ENCODE data around the gene BANK1. TPM values are rescaled to one million over a fixed set of nuclear protein-coding genes. Genes with fewer than 3 reads are reported as not detected.
A peak's percentile ranks its signal among the peaks of the same experiment; 100 is the strongest.

Gene BANK1
- polyA plus RNA-seq, 4 donors, result 0.27 to 3.0 (median 1.1) TPM

GRCh38 chr4:101793397-101793796 lies 2.9 kb downstream of the BANK1 start:
- Histone ChIP-seq H3K27ac (ENCODE audit: low read depth in 1 of 3, low read length in 2 of 3) (no peak overlapping the region), H3K27me3 (ENCODE audit: control insufficient read depth in 3 of 3, insufficient read depth in 3 of 3, low read length in 3 of 3) (peaks cover 0 to 9% (median 0%) of the 10 kb centered on the region in 3 donors), H3K4me1 (ENCODE audit: control insufficient read depth in 3 of 3, insufficient read depth in 2 of 3, low read depth in 1 of 3, low read length in 2 of 3) (peaks cover 0 to 4% (median 3%) of the 10 kb centered on the region in 3 donors), H3K36me3 (ENCODE audit: control insufficient read depth in 3 of 3, insufficient read depth in 2 of 3, low read depth in 1 of 3, low read length in 3 of 3) (no peaks in the 10 kb centered on the region), H3K4me3 (ENCODE audit: low read depth in 1 of 3, low read length in 3 of 3) (no peak overlapping the region), H3K9me3 (ENCODE audit: control insufficient read depth in 2 of 2, insufficient read depth in 1 of 2, low read depth in 1 of 2, low read length in 1 of 2) (no peaks in the 10 kb centered on the region)
- DNase-seq (no peak), FAIRE-seq (no peak)

- 76 to 96% (median 82%) methylated on average over 1 of the region's 1 CpG for WGBS, 3 donors
- DNase-seq, result no peak
- no peak for FAIRE-seq
- Histone ChIP-seq H3K27ac (ENCODE audit: low read depth in 1 of 3, low read length in 2 of 3) (no peak overlapping the region), H3K9me3 (ENCODE audit: control insufficient read depth in 2 of 2, insufficient read depth in 1 of 2, low read depth in 1 of 2, low read length in 1 of 2) (no peaks in the 10 kb centered on the region), H3K27me3 (ENCODE audit: control insufficient read depth in 3 of 3, insufficient read depth in 3 of 3, low read length in 3 of 3) (peaks cover 0 to 9% (median 0%) of the 10 kb centered on the region in 3 donors), H3K36me3 (ENCODE audit: control insufficient read depth in 3 of 3, insufficient read depth in 2 of 3, low read depth in 1 of 3, low read length in 3 of 3) (no peaks in the 10 kb centered on the region), H3K4me1 (ENCODE audit: control insufficient read depth in 3 of 3, insufficient read depth in 2 of 3, low read depth in 1 of 3, low read length in 2 of 3) (peaks cover 0 to 4% (median 3%) of the 10 kb centered on the region in 3 donors), H3K4me3 (ENCODE audit: low read depth in 1 of 3, low read length in 3 of 3) (no peak overlapping the region)
Observed at GRCh38 chr4:101794806-101795205, 4.3 kb downstream of the BANK1 start.

DNA sequence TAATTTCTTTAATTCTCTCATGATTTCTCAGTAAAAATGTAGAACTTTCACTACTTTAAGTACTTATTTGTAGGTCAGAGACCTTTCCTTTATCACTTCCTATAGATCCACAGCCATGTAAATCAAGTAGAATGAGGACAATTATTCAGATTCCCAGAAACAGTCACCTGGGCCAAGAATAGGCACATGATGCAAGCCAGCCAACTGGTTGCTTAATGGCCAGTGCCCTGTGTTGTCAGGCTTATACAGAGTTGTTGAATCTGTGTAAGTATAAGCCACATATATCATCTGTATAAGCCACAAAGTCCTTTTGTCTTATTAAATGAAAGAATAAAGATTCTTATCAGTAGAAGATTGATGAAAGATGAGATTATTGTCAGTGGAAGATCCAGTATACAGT lies 5.2 kb downstream of the BANK1 start:
- H3K9me3 ChIP-seq (ENCODE audit: control insufficient read depth in 2 of 2, insufficient read depth in 1 of 2, low read depth in 1 of 2, low read length in 1 of 2), result no peaks in the 10 kb centered on the region
- H3K4me1 ChIP-seq (ENCODE audit: control insufficient read depth in 3 of 3, insufficient read depth in 2 of 3, low read depth in 1 of 3, low read length in 2 of 3), result peaks cover 0 to 3% (median 0%) of the 10 kb centered on the region in 3 donors
- FAIRE-seq (no peak), DNase-seq (no peak)
- no peaks in the 10 kb centered on the region for H3K36me3 ChIP-seq (ENCODE audit: control insufficient read depth in 3 of 3, insufficient read depth in 2 of 3, low read depth in 1 of 3, low read length in 3 of 3)
- no peak overlapping the region for H3K4me3 ChIP-seq (ENCODE audit: low read depth in 1 of 3, low read length in 3 of 3)
- no peak overlapping the region for H3K27ac ChIP-seq (ENCODE audit: low read depth in 1 of 3, low read length in 2 of 3)
- H3K27me3 ChIP-seq (ENCODE audit: control insufficient read depth in 3 of 3, insufficient read depth in 3 of 3, low read length in 3 of 3), result peaks cover 0 to 5% (median 0%) of the 10 kb centered on the region in 3 donors

DNA sequence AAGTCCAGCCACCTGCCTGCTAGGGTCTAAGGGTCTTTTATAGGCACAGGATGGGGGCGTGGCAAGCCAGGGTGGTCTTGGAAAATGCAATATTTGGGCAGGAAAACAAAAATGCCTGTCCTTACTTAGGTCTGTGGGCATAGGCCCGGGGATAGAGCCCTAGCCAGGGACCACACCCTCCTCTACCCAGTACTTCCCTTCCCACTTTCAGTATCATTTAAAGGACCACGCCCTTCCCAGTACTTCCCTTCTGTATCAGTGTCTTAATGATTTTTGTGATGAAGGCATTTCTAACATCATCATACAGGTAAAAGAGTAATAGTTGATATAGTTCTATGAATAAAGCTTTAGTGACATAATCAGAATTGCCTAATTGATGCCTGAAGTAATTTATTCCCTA lies 11.4 kb downstream of the BANK1 start:
- peak in 1 of 2 donors; percentile 9 for DNase-seq

GRCh38 chr4:101806914-101807313 lies 16.4 kb downstream of the BANK1 start:
- H3K36me3 ChIP-seq (ENCODE audit: control insufficient read depth in 3 of 3, insufficient read depth in 2 of 3, low read depth in 1 of 3, low read length in 3 of 3), result no peaks in the 10 kb centered on the region
- no peaks in the 10 kb centered on the region for H3K9me3 ChIP-seq (ENCODE audit: control insufficient read depth in 2 of 2, insufficient read depth in 1 of 2, low read depth in 1 of 2, low read length in 1 of 2)
- DNase-seq (no peak), FAIRE-seq (no peak)
- H3K27ac ChIP-seq (ENCODE audit: low read depth in 1 of 3, low read length in 2 of 3), result no peak overlapping the region
- H3K4me1 ChIP-seq (ENCODE audit: control insufficient read depth in 3 of 3, insufficient read depth in 2 of 3, low read depth in 1 of 3, low read length in 2 of 3), result no peaks in the 10 kb centered on the region
- no peak overlapping the region for H3K4me3 ChIP-seq (ENCODE audit: low read depth in 1 of 3, low read length in 3 of 3)
- H3K27me3 ChIP-seq (ENCODE audit: control insufficient read depth in 3 of 3, insufficient read depth in 3 of 3, low read length in 3 of 3), result no peaks in the 10 kb centered on the region
- 20 to 51% (median 45%) methylated on average over 2 of the region's 2 CpGs for WGBS, 3 donors

More for the DNA sequence above, 11.4 kb downstream of the BANK1 start:
- Histone ChIP-seq H3K9me3 (ENCODE audit: control insufficient read depth in 2 of 2, insufficient read depth in 1 of 2, low read depth in 1 of 2, low read length in 1 of 2) (no peaks in the 10 kb centered on the region), H3K27me3 (ENCODE audit: control insufficient read depth in 3 of 3, insufficient read depth in 3 of 3, low read length in 3 of 3) (no peaks in the 10 kb centered on the region), H3K27ac (ENCODE audit: low read depth in 1 of 3, low read length in 2 of 3) (no peak overlapping the region), H3K4me1 (ENCODE audit: control insufficient read depth in 3 of 3, insufficient read depth in 2 of 3, low read depth in 1 of 3, low read length in 2 of 3) (no peaks in the 10 kb centered on the region), H3K4me3 (ENCODE audit: low read depth in 1 of 3, low read length in 3 of 3) (no peak overlapping the region), H3K36me3 (ENCODE audit: control insufficient read depth in 3 of 3, insufficient read depth in 2 of 3, low read depth in 1 of 3, low read length in 3 of 3) (no peaks in the 10 kb centered on the region)
- no peak for FAIRE-seq
- WGBS, 3 donors, result 57 to 62% (median 60%) methylated on average over 3 of the region's 3 CpGs

- whole genome bisulfite sequencing, 3 donors, result 6 to 44% (median 20%) methylated on average over 2 of the region's 2 CpGs
- no peak overlapping the region for H3K4me3 ChIP-seq (ENCODE audit: low read depth in 1 of 3, low read length in 3 of 3)
- H3K27ac ChIP-seq (ENCODE audit: low read depth in 1 of 3, low read length in 2 of 3), result no peak overlapping the region
Observed at GRCh38 chr4:101807351-101807750, 16.8 kb downstream of the BANK1 start.

DNA sequence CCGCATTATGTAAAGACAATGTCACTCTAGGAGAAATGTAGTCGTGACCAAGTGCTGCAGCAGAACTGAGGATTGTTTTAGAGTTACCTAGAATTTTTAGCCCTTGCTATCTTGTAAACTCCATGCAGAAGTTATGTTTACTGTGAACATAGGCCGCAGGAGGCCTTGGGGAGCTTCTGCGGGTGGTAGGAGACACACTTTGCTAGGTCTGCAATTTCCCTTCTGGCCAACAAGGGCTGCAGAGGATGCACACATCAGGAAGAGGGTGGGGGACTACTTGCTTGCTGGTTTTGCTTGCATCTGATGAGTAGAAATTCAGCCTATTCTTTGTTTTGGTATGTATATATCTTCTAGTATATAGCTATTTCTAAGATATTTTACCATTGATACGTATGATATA lies 23.1 kb downstream of the BANK1 start:
- Histone ChIP-seq H3K36me3 (ENCODE audit: control insufficient read depth in 3 of 3, insufficient read depth in 2 of 3, low read depth in 1 of 3, low read length in 3 of 3) (no peaks in the 10 kb centered on the region), H3K4me3 (ENCODE audit: low read depth in 1 of 3, low read length in 3 of 3) (no peak overlapping the region), H3K27me3 (ENCODE audit: control insufficient read depth in 3 of 3, insufficient read depth in 3 of 3, low read length in 3 of 3) (no peaks in the 10 kb centered on the region), H3K27ac (ENCODE audit: low read depth in 1 of 3, low read length in 2 of 3) (no peak overlapping the region), H3K4me1 (ENCODE audit: control insufficient read depth in 3 of 3, insufficient read depth in 2 of 3, low read depth in 1 of 3, low read length in 2 of 3) (no peaks in the 10 kb centered on the region), H3K9me3 (ENCODE audit: control insufficient read depth in 2 of 2, insufficient read depth in 1 of 2, low read depth in 1 of 2, low read length in 1 of 2) (no peaks in the 10 kb centered on the region)
- WGBS, 3 donors, result 77 to 87% (median 77%) methylated on average over 5 of the region's 5 CpGs
- FAIRE-seq (no peak), DNase-seq (no peak)

More at GRCh38 chr4:101807351-101807750, 16.8 kb downstream of the BANK1 start:
- Histone ChIP-seq H3K4me1 (ENCODE audit: control insufficient read depth in 3 of 3, insufficient read depth in 2 of 3, low read depth in 1 of 3, low read length in 2 of 3) (no peaks in the 10 kb centered on the region), H3K27me3 (ENCODE audit: control insufficient read depth in 3 of 3, insufficient read depth in 3 of 3, low read length in 3 of 3) (no peaks in the 10 kb centered on the region), H3K9me3 (ENCODE audit: control insufficient read depth in 2 of 2, insufficient read depth in 1 of 2, low read depth in 1 of 2, low read length in 1 of 2) (no peaks in the 10 kb centered on the region), H3K36me3 (ENCODE audit: control insufficient read depth in 3 of 3, insufficient read depth in 2 of 3, low read depth in 1 of 3, low read length in 3 of 3) (no peaks in the 10 kb centered on the region)
- FAIRE-seq (no peak), DNase-seq (peak in 1 of 2 donors; percentile 35)

DNA sequence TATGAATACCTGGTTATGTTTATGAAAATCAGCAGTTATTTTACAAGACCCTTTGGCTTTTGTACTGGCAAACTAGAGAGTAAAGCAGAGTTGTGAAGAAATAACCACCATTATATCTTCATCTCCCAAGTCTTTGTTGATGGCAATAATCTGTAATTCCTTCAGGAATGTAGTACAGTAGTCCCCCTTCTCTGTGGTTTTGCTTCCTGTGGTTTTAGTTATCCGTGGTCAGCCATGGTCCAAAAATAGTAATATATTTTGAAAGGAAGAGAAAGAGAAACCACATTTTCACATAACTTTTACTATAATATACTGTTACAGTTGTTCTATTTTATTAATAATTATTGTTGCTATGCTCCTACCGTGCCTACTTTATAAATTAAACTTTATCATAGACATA lies 27.8 kb downstream of the BANK1 start:
- DNase-seq, result no peak
- 39 to 76% (median 68%) methylated on average over 2 of the region's 2 CpGs for WGBS, 3 donors
- no peak for FAIRE-seq

GRCh38 chr4:101823864-101824263 lies 33.3 kb downstream of the BANK1 start:
- no peaks in the 10 kb centered on the region for H3K9me3 ChIP-seq (ENCODE audit: control insufficient read depth in 2 of 2, insufficient read depth in 1 of 2, low read depth in 1 of 2, low read length in 1 of 2)
- FAIRE-seq (no peak), DNase-seq (no peak)
- no peaks in the 10 kb centered on the region for H3K4me1 ChIP-seq (ENCODE audit: control insufficient read depth in 3 of 3, insufficient read depth in 2 of 3, low read depth in 1 of 3, low read length in 2 of 3)
- H3K27me3 ChIP-seq (ENCODE audit: control insufficient read depth in 3 of 3, insufficient read depth in 3 of 3, low read length in 3 of 3), result no peaks in the 10 kb centered on the region
- no peaks in the 10 kb centered on the region for H3K36me3 ChIP-seq (ENCODE audit: control insufficient read depth in 3 of 3, insufficient read depth in 2 of 3, low read depth in 1 of 3, low read length in 3 of 3)
- no peak overlapping the region for H3K4me3 ChIP-seq (ENCODE audit: low read depth in 1 of 3, low read length in 3 of 3)
- WGBS, 3 donors, result 79 to 97% (median 90%) methylated on average over 2 of the region's 2 CpGs
- H3K27ac ChIP-seq (ENCODE audit: low read depth in 1 of 3, low read length in 2 of 3), result no peak overlapping the region

More for the DNA sequence above, 27.8 kb downstream of the BANK1 start:
- no peaks in the 10 kb centered on the region for H3K9me3 ChIP-seq (ENCODE audit: control insufficient read depth in 2 of 2, insufficient read depth in 1 of 2, low read depth in 1 of 2, low read length in 1 of 2)
- no peaks in the 10 kb centered on the region for H3K36me3 ChIP-seq (ENCODE audit: control insufficient read depth in 3 of 3, insufficient read depth in 2 of 3, low read depth in 1 of 3, low read length in 3 of 3)
- H3K4me1 ChIP-seq (ENCODE audit: control insufficient read depth in 3 of 3, insufficient read depth in 2 of 3, low read depth in 1 of 3, low read length in 2 of 3), result no peaks in the 10 kb centered on the region
- H3K27ac ChIP-seq (ENCODE audit: low read depth in 1 of 3, low read length in 2 of 3), result no peak overlapping the region
- no peak overlapping the region for H3K4me3 ChIP-seq (ENCODE audit: low read depth in 1 of 3, low read length in 3 of 3)
- H3K27me3 ChIP-seq (ENCODE audit: control insufficient read depth in 3 of 3, insufficient read depth in 3 of 3, low read length in 3 of 3), result no peaks in the 10 kb centered on the region
